ENCODE measurements around the gene SOCS7. TPM values are rescaled to one million over a fixed set of nuclear protein-coding genes. Genes with fewer than 3 reads are reported as not detected.

The SOCS7 gene
- total RNA-seq, 1 experiment from 2014 or later, result 29.2 TPM

DNA sequence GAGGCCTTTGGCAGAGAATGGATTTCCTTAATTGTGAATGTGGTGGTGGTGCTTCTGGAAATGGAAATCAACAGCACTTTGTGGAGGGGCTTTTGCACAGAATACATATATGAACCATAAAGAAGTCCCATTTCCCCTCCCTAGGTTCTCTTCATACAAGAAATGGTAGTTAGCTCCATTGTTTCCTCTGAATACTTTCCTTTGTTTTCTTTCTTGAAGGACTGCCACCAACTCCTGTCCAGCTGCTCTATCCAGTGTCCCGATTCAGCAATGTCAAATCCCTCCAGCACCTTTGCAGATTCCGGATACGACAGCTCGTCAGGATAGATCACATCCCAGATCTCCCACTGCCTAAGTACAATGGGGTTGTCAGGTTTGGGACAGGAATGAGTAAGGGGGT, 43.4 kb downstream of the SOCS7 start:
- intact Hi-C loops (cut with micrococcal nuclease; ENCODE audit: unreplicated experiment), result no loop called here
- no peaks in the 10 kb centered on the region for H3K9me3 ChIP-seq
- peaks cover 26% of the 10 kb centered on the region for H3K36me3 Mint-ChIP-seq (ENCODE audit: insufficient read depth, unreplicated experiment)
- H3K36me3 ChIP-seq (ENCODE audit: control insufficient read depth, insufficient read depth, low read length), result no peaks in the 10 kb centered on the region
- H3K4me1 ChIP-seq, result no peaks in the 10 kb centered on the region
- ChIA-PET POLR2A (no interaction called here), CTCF (interaction anchor here (0.7 kb wide), 1 partner anchor 61 kb away, joined by 3 read pairs; no protein-coding TSS in a partner anchor)
- H3K27me3 ChIP-seq (replicated peaks; ENCODE audit: control insufficient read depth, insufficient read depth, low read length), result no peaks in the 10 kb centered on the region
- TF ChIP-seq, protein P1, sequence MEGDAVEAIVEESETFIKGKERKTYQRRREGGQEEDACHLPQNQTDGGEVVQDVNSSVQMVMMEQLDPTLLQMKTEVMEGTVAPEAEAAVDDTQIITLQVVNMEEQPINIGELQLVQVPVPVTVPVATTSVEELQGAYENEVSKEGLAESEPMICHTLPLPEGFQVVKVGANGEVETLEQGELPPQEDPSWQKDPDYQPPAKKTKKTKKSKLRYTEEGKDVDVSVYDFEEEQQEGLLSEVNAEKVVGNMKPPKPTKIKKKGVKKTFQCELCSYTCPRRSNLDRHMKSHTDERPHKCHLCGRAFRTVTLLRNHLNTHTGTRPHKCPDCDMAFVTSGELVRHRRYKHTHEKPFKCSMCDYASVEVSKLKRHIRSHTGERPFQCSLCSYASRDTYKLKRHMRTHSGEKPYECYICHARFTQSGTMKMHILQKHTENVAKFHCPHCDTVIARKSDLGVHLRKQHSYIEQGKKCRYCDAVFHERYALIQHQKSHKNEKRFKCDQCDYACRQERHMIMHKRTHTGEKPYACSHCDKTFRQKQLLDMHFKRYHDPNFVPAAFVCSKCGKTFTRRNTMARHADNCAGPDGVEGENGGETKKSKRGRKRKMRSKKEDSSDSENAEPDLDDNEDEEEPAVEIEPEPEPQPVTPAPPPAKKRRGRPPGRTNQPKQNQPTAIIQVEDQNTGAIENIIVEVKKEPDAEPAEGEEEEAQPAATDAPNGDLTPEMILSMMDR (IDR thresholded peaks at IDR 0.05; ENCODE audit: insufficient read depth in 1 of 2, low read depth in 1 of 2, low read length in 1 of 2, severe bottlenecking in 1 of 2, unreplicated experiment in 1 of 2), result no peak
- no peak overlapping the region for H3K4me3 ChIP-seq (ENCODE audit: low read depth, low read length)
- DNase-seq, result no peak
- no peaks in the 10 kb centered on the region for H3K27me3 Mint-ChIP-seq (ENCODE audit: insufficient read depth, unreplicated experiment)
- no TSS peak for BruUV-seq (replicated peaks)
- H3K4me1 Mint-ChIP-seq (ENCODE audit: low read depth, unreplicated experiment), result no peaks in the 10 kb centered on the region
- no peak overlapping the region for H3K4me3 Mint-ChIP-seq (ENCODE audit: unreplicated experiment)
- no peaks in the 10 kb centered on the region for H3K9me3 Mint-ChIP-seq (ENCODE audit: unreplicated experiment)
- no peak overlapping the region for H3K27ac Mint-ChIP-seq (ENCODE audit: unreplicated experiment)

DNA sequence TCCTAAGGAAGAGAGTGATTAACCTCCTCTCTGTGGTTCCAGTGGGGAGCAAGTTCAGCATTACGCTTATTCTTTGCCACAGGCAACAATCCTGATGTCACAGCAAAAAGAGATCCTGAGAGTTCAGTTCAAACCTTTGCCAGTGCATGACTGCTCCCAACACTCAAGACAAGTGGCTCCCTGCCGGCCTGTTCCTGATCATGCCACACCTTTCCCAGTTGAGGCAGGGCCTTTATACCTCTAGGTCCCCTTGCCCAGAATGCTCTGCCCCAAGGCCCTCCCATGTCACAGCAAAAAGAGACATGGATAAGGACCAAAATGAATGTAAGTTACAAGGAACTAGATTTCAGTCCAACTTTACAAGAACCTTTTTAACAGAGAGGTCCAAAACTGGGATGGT, 45.6 kb downstream of the SOCS7 start:
- Histone ChIP-seq H3K4me1 (no peaks in the 10 kb centered on the region), H3K9me3 (no peaks in the 10 kb centered on the region), H3K36me3 (ENCODE audit: control insufficient read depth, insufficient read depth, low read length) (no peaks in the 10 kb centered on the region), H3K4me3 (ENCODE audit: low read depth, low read length) (no peak overlapping the region), H3K27me3 (replicated peaks; ENCODE audit: control insufficient read depth, insufficient read depth, low read length) (no peaks in the 10 kb centered on the region)
- Mint-ChIP-seq H3K36me3 (ENCODE audit: insufficient read depth, unreplicated experiment) (peaks cover 26% of the 10 kb centered on the region), H3K27me3 (ENCODE audit: insufficient read depth, unreplicated experiment) (no peaks in the 10 kb centered on the region), H3K4me1 (ENCODE audit: low read depth, unreplicated experiment) (no peaks in the 10 kb centered on the region), H3K4me3 (ENCODE audit: unreplicated experiment) (no peak overlapping the region), H3K9me3 (ENCODE audit: unreplicated experiment) (no peaks in the 10 kb centered on the region), H3K27ac (ENCODE audit: unreplicated experiment) (no peak overlapping the region)
- no TSS peak for BruUV-seq (replicated peaks)
- TF ChIP-seq, protein P1 (IDR thresholded peaks at IDR 0.05; ENCODE audit: insufficient read depth in 1 of 2, low read depth in 1 of 2, low read length in 1 of 2, severe bottlenecking in 1 of 2, unreplicated experiment in 1 of 2), result no peak
- intact Hi-C loops (cut with micrococcal nuclease; ENCODE audit: unreplicated experiment), result no loop called here
- DNase-seq, result no peak
- CTCF ChIA-PET, result no interaction called here
- POLR2A ChIA-PET, result no interaction called here

DNA sequence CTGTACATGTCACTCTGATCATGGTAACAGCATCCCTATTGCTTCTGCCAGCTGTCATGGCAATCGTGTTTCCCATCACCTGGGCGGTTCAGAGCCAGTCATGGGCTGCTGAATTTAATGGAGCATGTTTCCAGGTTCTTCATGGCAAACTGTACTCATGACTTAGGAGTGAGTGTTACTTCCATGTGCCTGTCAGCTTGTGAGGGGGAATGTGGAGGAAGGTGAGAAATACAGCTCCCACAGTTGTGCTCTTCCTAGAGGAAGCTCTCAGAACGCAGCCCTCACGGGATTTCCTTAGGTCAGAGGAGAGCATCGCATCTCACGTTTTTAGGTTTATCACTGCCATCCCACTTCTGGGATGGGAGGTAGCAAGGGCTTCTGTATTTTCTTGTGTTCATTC, 48.6 kb downstream of the SOCS7 start:
- Histone ChIP-seq H3K9me3 (no peaks in the 10 kb centered on the region), H3K27me3 (replicated peaks; ENCODE audit: control insufficient read depth, insufficient read depth, low read length) (no peaks in the 10 kb centered on the region), H3K4me1 (no peaks in the 10 kb centered on the region), H3K36me3 (ENCODE audit: control insufficient read depth, insufficient read depth, low read length) (no peaks in the 10 kb centered on the region), H3K4me3 (ENCODE audit: low read depth, low read length) (no peak overlapping the region)
- no peak overlapping the region for H3K4me3 Mint-ChIP-seq (ENCODE audit: unreplicated experiment)
- ChIA-PET CTCF (interaction anchor here (1.2 kb wide), 1 partner anchor 14 kb away, joined by 3 read pairs; no protein-coding TSS in a partner anchor), POLR2A (no interaction called here)
- DNase-seq, result no peak
- no peaks in the 10 kb centered on the region for H3K4me1 Mint-ChIP-seq (ENCODE audit: low read depth, unreplicated experiment)
- peaks cover 25% of the 10 kb centered on the region for H3K36me3 Mint-ChIP-seq (ENCODE audit: insufficient read depth, unreplicated experiment)
- BruUV-seq (replicated peaks), result no TSS peak
- no peaks in the 10 kb centered on the region for H3K9me3 Mint-ChIP-seq (ENCODE audit: unreplicated experiment)
- TF ChIP-seq, protein P1 (IDR thresholded peaks at IDR 0.05; ENCODE audit: insufficient read depth in 1 of 2, low read depth in 1 of 2, low read length in 1 of 2, severe bottlenecking in 1 of 2, unreplicated experiment in 1 of 2), result no peak
- no peaks in the 10 kb centered on the region for H3K27me3 Mint-ChIP-seq (ENCODE audit: insufficient read depth, unreplicated experiment)
- H3K27ac Mint-ChIP-seq (ENCODE audit: unreplicated experiment), result no peak overlapping the region
- intact Hi-C loops (cut with micrococcal nuclease; ENCODE audit: unreplicated experiment), result no loop called here

All from Caco-2 (cell line).